SK-N-SH (cell line): ENCODE measurements around the gene YARS2. TPM values are rescaled to one million over a fixed set of nuclear protein-coding genes. Genes with fewer than 3 reads are reported as not detected.

Experiments used
- CTCF ChIA-PET: fragments of 300-600, 350-600 bp; formaldehyde crosslinking; extraction: SDS; loops from one replicate; lab custom pipeline; 2021; lab: Yijun Ruan, JAX
- POLR2A ChIA-PET: fragments of 350-600 bp; sonication (Branson Sonifier 250); formaldehyde crosslinking; extraction: SDS; loops from one replicate; lab custom pipeline; 2020; ENCODE audit warnings: antibody characterized with exemption, inconsistent platforms; lab: Yijun Ruan, JAX
- DNase-seq: peaks from one replicate; pipeline ENCODE4 v3.0.0; 2012
- H2AFZ ChIP-seq: fragments of 200-600 bp; sonication (generic); 2 replicates; pipeline ENCODE4 v1.8.1; 2016; ENCODE audit warnings: antibody characterized with exemption, mild to moderate bottlenecking, low read depth
- H3F3A ChIP-seq: fragments of 200-600 bp; sonication (generic); replicated peaks from 2 replicates; pipeline ENCODE3; 2016; ENCODE audit warnings: antibody characterized with exemption, mild to moderate bottlenecking; ENCODE audit not compliant: insufficient read depth
- H3K27ac ChIP-seq, 2 experiments: fragments of 200-500 bp in 1 of 2; fragments of 200-600 bp in 1 of 2; sonication (Bioruptor generic) in 1 of 2; sonication (generic), shearing (Covaris generic) in 1 of 2; 2 replicates each; pipeline versions ENCODE4 v1.5.1 to v1.6.1; 2014 to 2016; ENCODE audit warnings: low read depth in 2 of 2, inconsistent platforms in 1 of 2, low read length in 1 of 2, mild to moderate bottlenecking in 1 of 2, mixed read lengths in 1 of 2
- H3K27me3 ChIP-seq: fragments of 200-600 bp; sonication (generic), shearing (Covaris generic); 2 replicates; pipeline ENCODE4 v1.6.1; 2016; ENCODE audit warnings: mixed run types; ENCODE audit not compliant: insufficient read depth
- H3K36me3 ChIP-seq, 2 experiments: fragments of 200-500 bp in 1 of 2; fragments of 200-600 bp in 1 of 2; sonication (Bioruptor generic) in 1 of 2; sonication (generic) in 1 of 2; replicated peaks in 1 of 2; 2 replicates each; pipeline versions ENCODE3 to v1.5.1; 2014 to 2016; ENCODE audit warnings: low read length in 1 of 2, mild to moderate bottlenecking in 1 of 2; ENCODE audit not compliant: insufficient read depth in 2 of 2, control insufficient read depth in 1 of 2
- H3K4me1 ChIP-seq, 2 experiments: fragments of 200-500 bp in 1 of 2; fragments of 200-600 bp in 1 of 2; sonication (Bioruptor generic) in 1 of 2; sonication (generic), shearing (Covaris generic) in 1 of 2; 2 replicates each; pipeline versions ENCODE4 v1.5.1 to v1.6.1; 2014 to 2016; ENCODE audit warnings: low read depth in 1 of 2, low read length in 1 of 2, mixed run types in 1 of 2; ENCODE audit not compliant: insufficient read depth in 2 of 2, control insufficient read depth in 1 of 2
- H3K4me2 ChIP-seq: fragments of 200-600 bp; sonication (generic), shearing (Covaris generic); 2 replicates; pipeline ENCODE4 v1.6.1; 2017; ENCODE audit warnings: mixed run types
- H3K4me3 ChIP-seq, 2 experiments: fragments of 200-500 bp in 1 of 2; fragments of 200-600 bp in 1 of 2; sonication (Bioruptor generic) in 1 of 2; sonication (generic), shearing (Covaris generic) in 1 of 2; 2 replicates each; pipeline versions ENCODE4 v1.5.1 to v1.8.1; 2014 to 2016; ENCODE audit warnings: low read depth in 2 of 2, inconsistent platforms in 1 of 2, low read length in 1 of 2, mild to moderate bottlenecking in 1 of 2, mixed read lengths in 1 of 2, moderate library complexity in 1 of 2
- H3K79me2 ChIP-seq: fragments of 200-600 bp; sonication (generic); 2 replicates; pipeline ENCODE4 v1.8.1; 2017; ENCODE audit warnings: mild to moderate bottlenecking; ENCODE audit not compliant: insufficient read depth
- H3K9ac ChIP-seq: fragments of 200-600 bp; sonication (generic); 2 replicates; pipeline ENCODE4 v1.6.1; 2017; ENCODE audit warnings: mixed run types
- H3K9me2 ChIP-seq: fragments of 200-600 bp; sonication (generic); 2 replicates; pipeline ENCODE4 v1.6.1; 2017; ENCODE audit warnings: mixed run types
- H3K9me3 ChIP-seq: fragments of 200-600 bp; sonication (generic); 2 replicates; pipeline ENCODE4 v1.6.1; 2017; ENCODE audit warnings: mixed run types, mild to moderate bottlenecking, moderate library complexity
- H4K20me1 ChIP-seq: fragments of 200-600 bp; sonication (generic); 2 replicates; pipeline ENCODE4 v1.6.1; 2017; ENCODE audit warnings: mild to moderate bottlenecking, mixed run types; ENCODE audit not compliant: insufficient read depth
- CTCF ChIP-seq: fragments of 200-600 bp; sonication (generic); IDR thresholded peaks from 2 replicates; pipeline ENCODE4 v1.6.1; 2017; ENCODE audit warnings: antibody characterized with exemption, mild to moderate bottlenecking, moderate library complexity
- ELF1 ChIP-seq: IDR thresholded peaks from 2 replicates; pipeline ENCODE4 v1.4.0; 2012
- EP300 ChIP-seq, 2 experiments: IDR thresholded peaks; 2 replicates each; pipeline versions ENCODE4 v1.4.0 to v1.6.1; 2012; ENCODE audit warnings: borderline replicate concordance in 1 of 2, low read depth in 1 of 2, low read length in 1 of 2
- EZH2phosphoT487 ChIP-seq: fragments of 200-600 bp; sonication (generic); IDR thresholded peaks from 2 replicates; pipeline ENCODE4 v1.6.1; 2017; ENCODE audit warnings: low read depth, mixed run types, mild to moderate bottlenecking, antibody characterized with exemption, moderate library complexity, borderline replicate concordance
- FOSL2 ChIP-seq: IDR thresholded peaks from 2 replicates; pipeline ENCODE4 v1.4.0; 2012; ENCODE audit warnings: low read depth, mild to moderate bottlenecking, moderate library complexity, borderline replicate concordance
- FOXJ3 ChIP-seq: sonication (generic); formaldehyde crosslinking; IDR thresholded peaks from 2 replicates; pipeline ENCODE4 v1.5.1; 2020; ENCODE audit warnings: mild to moderate bottlenecking, missing genetic modification reagents
- IRF3 ChIP-seq: fragments of 150-350 bp; IDR thresholded peaks from 2 replicates; pipeline ENCODE4 v1.6.1; 2016; ENCODE audit warnings: mild to moderate bottlenecking, low read depth, low read length
- JUND ChIP-seq: IDR thresholded peaks from 2 replicates; pipeline ENCODE4 v1.4.0; 2012
- MEF2A ChIP-seq: IDR thresholded peaks from 2 replicates; pipeline ENCODE4 v1.4.0; 2012; ENCODE audit warnings: low read depth, borderline replicate concordance
- MXI1 ChIP-seq: IDR thresholded peaks from 2 replicates; pipeline ENCODE4 v1.6.1; 2012; ENCODE audit warnings: mild to moderate bottlenecking, low read depth, low read length, improper control_type of control experiment
- NRF1 ChIP-seq: IDR thresholded peaks from 2 replicates; pipeline ENCODE4 v1.6.1; 2012; ENCODE audit warnings: low read depth, mild to moderate bottlenecking, low read length
- REST ChIP-seq: IDR thresholded peaks from 2 replicates; pipeline ENCODE4 v1.6.1; 2012; ENCODE audit warnings: mild to moderate bottlenecking, low read depth, low read length, moderate library complexity
- TCF12 ChIP-seq: IDR thresholded peaks from 2 replicates; pipeline ENCODE4 v1.4.0; 2012
- TEAD4 ChIP-seq: IDR thresholded peaks from 2 replicates; pipeline ENCODE4 v1.4.0; 2012; ENCODE audit warnings: mild to moderate bottlenecking, borderline replicate concordance; ENCODE audit not compliant: insufficient read depth
- USF1 ChIP-seq: IDR thresholded peaks from 2 replicates; pipeline ENCODE4 v1.4.0; 2012; ENCODE audit warnings: low read depth, borderline replicate concordance
- USF2 ChIP-seq: fragments of 150-350 bp; IDR thresholded peaks from 2 replicates; pipeline ENCODE4 v1.6.1; 2017; ENCODE audit warnings: antibody characterized with exemption, low read length, low read depth, borderline replicate concordance
- YY1 ChIP-seq: IDR thresholded peaks from 2 replicates; pipeline ENCODE4 v1.4.0; 2012; ENCODE audit warnings: low read depth, mild to moderate bottlenecking
- ZBTB33 ChIP-seq: IDR thresholded peaks from 2 replicates; pipeline ENCODE4 v1.4.0; 2012; ENCODE audit warnings: low read depth, borderline replicate concordance
- WGBS: methylation state at CpG from one replicate; pipeline ENCODE4 v1.1.6; 2017; ENCODE audit warnings: low lambda C conversion rate; 5-methylcytosine and 5-hydroxymethylcytosine counted together
- polyA plus RNA-seq, 3 experiments: library from polyadenylated mRNA; depleted of rRNA; stranded (reverse); fragments of >200 nt; gene quantifications; 2 replicates each; pipeline ENCODE4 v1.2.3, GENCODE V29; 2012

YARS2 gene
- polyA plus RNA-seq, 1 of the 3 experiments (the other 2 are of a cell fraction) = 14.3 TPM

GRCh38 chr12:32753605-32754004, 2.1 kb downstream of the YARS2 start (continued):
- TF ChIP-seq CTCF (no peak), REST (no peak), JUND (no peak), ZBTB33 (no peak)

- POLR2A ChIA-PET = no interaction called here
- Histone ChIP-seq H3K9me2 (no peaks in the 10 kb centered on the region), H3K27me3 (no peaks in the 10 kb centered on the region), H3K27ac (no peak overlapping the region), H3K4me1 (no peaks in the 10 kb centered on the region; a peak in 1 of 4 replicates), H3K36me3 (peaks cover 79 to 92% of the 10 kb centered on the region in 2 experiments), H3K4me3 (no peak overlapping the region), H3F3A (peaks cover 13% of the 10 kb centered on the region), H3K9me3 (no peaks in the 10 kb centered on the region), H3K79me2 (peaks cover 7% of the 10 kb centered on the region; the same call in 1 of the 2 replicates), H3K9ac (no peak overlapping the region), H2AFZ (no peak overlapping the region), H3K4me2 (no peak overlapping the region), H4K20me1 (no peaks in the 10 kb centered on the region)
- CTCF ChIA-PET = interaction anchor here (3.6 kb wide), 1 partner anchor 12 kb away, joined by 26 read pairs; the partner anchor contains the start of gene YARS2
- DNase-seq = no peak
- 100% methylated on average over 2 of the region's 2 CpGs for WGBS
- TF ChIP-seq USF1 = no peak
- no peak for TF ChIP-seq MXI1
- TF ChIP-seq USF2 = no peak
- no peak for TF ChIP-seq TCF12
- TF ChIP-seq FOSL2 = no peak
- no peak for TF ChIP-seq NRF1
- no peak for TF ChIP-seq ELF1
- TF ChIP-seq YY1 = no peak
- TF ChIP-seq FOXJ3 (CRISPR knock-in tag) = no peak
- TF ChIP-seq MEF2A = no peak
- no peak for TF ChIP-seq EP300 (IDR thresholded peaks at IDR 0.05; ENCODE audit: borderline replicate concordance in 1 of 2, low read depth in 1 of 2, low read length in 1 of 2)
- no peak for TF ChIP-seq CTCF
- no peak for TF ChIP-seq EZH2phosphoT487
- no peak for TF ChIP-seq TEAD4
- TF ChIP-seq IRF3 = no peak
Observed at GRCh38 chr12:32743264-32743663, 12.4 kb downstream of the YARS2 start.
